H9 (cell line): ENCODE measurements around the gene MACROH2A1. TPM values are rescaled to one million over a fixed set of nuclear protein-coding genes. Genes with fewer than 3 reads are reported as not detected.

ENCODE experiments used
- DNase-seq: peaks from one replicate; pipeline ENCODE4 v3.0.0-alpha.2; 2017
- H2AFZ ChIP-seq: one replicate; pipeline ENCODE4 v1.6.1; 2013; ENCODE audit warnings: mild to moderate bottlenecking, low read length, control low read depth, moderate library complexity
- H2AK5ac ChIP-seq: 2 replicates; pipeline ENCODE4 v1.6.1; 2013; ENCODE audit warnings: low read length, control low read depth, mixed read lengths; ENCODE audit not compliant: insufficient read length
- H2BK120ac ChIP-seq: one replicate; pipeline ENCODE4 v1.6.1; 2013; ENCODE audit warnings: low read depth, mild to moderate bottlenecking, low read length, control low read depth, inconsistent platforms; ENCODE audit not compliant: poor library complexity, severe bottlenecking
- H2BK12ac ChIP-seq: 2 replicates; pipeline ENCODE4 v1.6.1; 2013; ENCODE audit warnings: low read length, control low read depth, mixed read lengths, low read depth; ENCODE audit not compliant: insufficient read length
- H2BK15ac ChIP-seq: 2 replicates; pipeline ENCODE4 v1.6.1; 2013; ENCODE audit warnings: low read depth, low read length, control low read depth
- H2BK20ac ChIP-seq: one replicate; pipeline ENCODE4 v1.6.1; 2013; ENCODE audit warnings: low read depth, mild to moderate bottlenecking, low read length, control low read depth, inconsistent platforms; ENCODE audit not compliant: poor library complexity, severe bottlenecking
- H2BK5ac ChIP-seq: 2 replicates; pipeline ENCODE4 v1.6.1; 2013; ENCODE audit warnings: low read length, control low read depth, mixed read lengths; ENCODE audit not compliant: insufficient read length
- H3K14ac ChIP-seq: 2 replicates; pipeline ENCODE4 v1.6.1; 2013; ENCODE audit warnings: low read length, control low read depth; ENCODE audit not compliant: insufficient read depth
- H3K18ac ChIP-seq: 2 replicates; pipeline ENCODE4 v1.6.1; 2013; ENCODE audit warnings: low read depth, mild to moderate bottlenecking, mixed read lengths, low read length, control low read depth; ENCODE audit not compliant: insufficient read length
- H3K23ac ChIP-seq: 2 replicates; pipeline ENCODE4 v1.6.1; 2013; ENCODE audit warnings: low read length, control low read depth, mixed read lengths, low read depth; ENCODE audit not compliant: insufficient read length
- H3K23me2 ChIP-seq: 2 replicates; pipeline ENCODE4 v1.6.1; 2013; ENCODE audit warnings: low read depth, mild to moderate bottlenecking, mixed read lengths, low read length, control low read depth; ENCODE audit not compliant: insufficient read length, poor library complexity, severe bottlenecking
- H3K27ac ChIP-seq: 2 replicates; pipeline ENCODE4 v1.5.1; 2013; ENCODE audit warnings: low read length, control low read depth, mixed read lengths, low read depth; ENCODE audit not compliant: insufficient read length
- H3K27me3 ChIP-seq: 2 replicates; pipeline ENCODE4 v1.6.1; 2013; ENCODE audit warnings: low read length, control low read depth, inconsistent platforms; ENCODE audit not compliant: insufficient read depth
- H3K4ac ChIP-seq: 2 replicates; pipeline ENCODE4 v1.6.1; 2013; ENCODE audit warnings: low read depth, mild to moderate bottlenecking, control low read depth, inconsistent platforms, low read length, moderate library complexity
- H3K4me1 ChIP-seq: 2 replicates; pipeline ENCODE4 v1.6.1; 2013; ENCODE audit warnings: low read length, control low read depth, inconsistent platforms; ENCODE audit not compliant: insufficient read depth
- H3K4me2 ChIP-seq: 2 replicates; pipeline ENCODE4 v1.6.1; 2013; ENCODE audit warnings: low read length, control low read depth, mixed read lengths; ENCODE audit not compliant: insufficient read length, insufficient read depth
- H3K56ac ChIP-seq: 2 replicates; pipeline ENCODE4 v1.6.1; 2013; ENCODE audit warnings: low read depth, mild to moderate bottlenecking, mixed read lengths, low read length, control low read depth; ENCODE audit not compliant: insufficient read length
- H3K79me1 ChIP-seq: 2 replicates; pipeline ENCODE4 v1.6.1; 2013; ENCODE audit warnings: low read depth, mild to moderate bottlenecking, moderate library complexity, low read length, control low read depth, inconsistent platforms; ENCODE audit not compliant: insufficient read depth, poor library complexity, severe bottlenecking
- H3K79me2 ChIP-seq: 2 replicates; pipeline ENCODE4 v1.6.1; 2013; ENCODE audit warnings: low read length, control low read depth, inconsistent platforms; ENCODE audit not compliant: insufficient read depth
- H3K9ac ChIP-seq: 2 replicates; pipeline ENCODE4 v1.6.1; 2013; ENCODE audit warnings: low read length, control low read depth, mixed read lengths; ENCODE audit not compliant: insufficient read length; ENCODE audit errors: extremely low read depth
- H3K9me3 ChIP-seq: one replicate; pipeline ENCODE4 v1.6.1; 2013; ENCODE audit warnings: low read depth, low read length, inconsistent platforms; ENCODE audit not compliant: control insufficient read depth
- H3T11ph ChIP-seq: one replicate; pipeline ENCODE4 v1.6.1; 2013; ENCODE audit warnings: mild to moderate bottlenecking, low read length, control low read depth, inconsistent platforms
- H4K20me1 ChIP-seq: one replicate; pipeline ENCODE4 v1.6.1; 2013; ENCODE audit not compliant: control insufficient read depth, insufficient read length, insufficient read depth
- H4K5ac ChIP-seq: 2 replicates; pipeline ENCODE4 v1.6.1; 2013; ENCODE audit warnings: low read depth, mild to moderate bottlenecking, mixed read lengths, low read length, control low read depth; ENCODE audit not compliant: insufficient read length
- H4K8ac ChIP-seq: replicated peaks from 2 replicates; pipeline ENCODE4 v1.6.1; 2013; ENCODE audit warnings: low read length, control low read depth, mixed read lengths, low read depth; ENCODE audit not compliant: insufficient read length
- H4K91ac ChIP-seq: 2 replicates; pipeline ENCODE4 v1.6.1; 2013; ENCODE audit warnings: low read depth, mild to moderate bottlenecking, moderate library complexity, mixed read lengths, low read length, control low read depth; ENCODE audit not compliant: insufficient read length
- H3K27ac Mint-ChIP-seq, 3 experiments: 2 replicates in 2 of 3; 3 replicates in 1 of 3; pipeline ENCODE4 v1.8.0; 2020 to 2021; ENCODE audit warnings: mixed read lengths in 3 of 3, mild to moderate bottlenecking in 1 of 3, moderate library complexity in 1 of 3
- H3K27me3 Mint-ChIP-seq: 2 replicates; pipeline ENCODE4 v1.8.0; 2021; ENCODE audit warnings: low read depth, mild to moderate bottlenecking, moderate library complexity, mixed read lengths
- H3K36me3 Mint-ChIP-seq, 3 experiments: 2 replicates in 2 of 3; 3 replicates in 1 of 3; pipeline ENCODE4 v1.8.0; 2020 to 2021; ENCODE audit warnings: low read depth in 3 of 3, mixed read lengths in 3 of 3; ENCODE audit not compliant: insufficient read depth in 1 of 3
- H3K4me1 Mint-ChIP-seq, 2 experiments: 2 replicates each; pipeline ENCODE4 v1.8.0; 2020; ENCODE audit warnings: mixed read lengths in 2 of 2
- H3K4me3 Mint-ChIP-seq, 2 experiments: 2 replicates in 1 of 2; 3 replicates in 1 of 2; pipeline ENCODE4 v1.8.0; 2020 to 2021; ENCODE audit warnings: mild to moderate bottlenecking in 2 of 2, mixed read lengths in 2 of 2, moderate library complexity in 1 of 2
- H3K9me3 Mint-ChIP-seq, 2 experiments: 2 replicates in 1 of 2; 3 replicates in 1 of 2; pipeline ENCODE4 v1.8.0; 2020; ENCODE audit warnings: mild to moderate bottlenecking in 2 of 2, mixed read lengths in 2 of 2, moderate library complexity in 1 of 2
- WGBS: extraction: QIAGEN DNeasy Blood & Tissue Kit; methylation state at CpG from one replicate; pipeline ENCODE4 v1.1.7; 2013; ENCODE audit warnings: missing lambda C conversion rate, low lambda C conversion rate, mixed read lengths; ENCODE audit not compliant: insufficient read length; ENCODE audit errors: extremely low coverage; 5-methylcytosine and 5-hydroxymethylcytosine counted together
- total RNA-seq: library from RNA; stranded (reverse); gene quantifications from 2 replicates; pipeline ENCODE4 v1.2.1, GENCODE V29; 2021
- TF ChIP-seq, protein P1 (sequence below): fragments of 200-600 bp; sonication (generic); conservative IDR thresholded peaks from 3 replicates; pipeline ENCODE4 v1.8.0; 2021; ENCODE audit warnings: antibody characterized with exemption, mild to moderate bottlenecking

The MACROH2A1 gene
- total RNA-seq, 1 experiment from 2014 or later, result 111 TPM

DNA sequence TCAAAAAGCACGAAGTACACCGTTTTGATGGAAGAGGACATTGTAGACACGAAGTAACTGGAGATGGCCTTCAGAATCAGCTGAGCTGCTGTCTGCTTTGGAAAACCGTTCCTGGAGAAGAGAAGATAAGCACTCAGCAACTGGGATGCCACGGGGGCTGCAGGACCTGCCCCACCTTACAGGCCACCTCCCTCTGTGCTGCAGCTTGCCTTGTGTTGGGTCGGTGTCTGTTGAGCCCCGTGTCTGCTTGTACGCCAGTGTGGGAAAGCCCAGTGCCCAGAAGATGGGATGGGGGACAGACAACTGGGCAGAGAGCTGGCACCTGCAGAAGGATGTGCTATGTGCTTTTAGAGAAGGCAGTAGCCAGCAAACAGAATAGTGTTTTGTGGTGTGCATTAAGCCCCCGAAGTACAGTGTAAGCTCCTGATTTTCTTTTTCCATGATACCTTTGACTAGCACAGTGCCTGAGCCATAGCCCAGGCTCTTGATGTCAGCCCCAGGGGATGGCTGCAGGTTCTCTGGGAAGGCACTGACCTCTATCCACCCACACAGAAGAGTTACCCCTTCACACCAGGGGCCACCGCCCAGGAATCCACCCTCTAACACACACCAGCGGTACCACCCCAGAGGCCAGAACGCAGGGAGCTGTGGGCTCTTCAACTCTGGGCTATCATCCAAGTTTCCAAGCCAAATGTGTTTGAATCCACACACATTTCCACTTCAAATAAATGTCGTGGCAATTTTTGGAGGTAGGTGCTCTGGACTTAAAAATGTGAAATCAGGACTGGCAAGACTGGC is 63.8 kb downstream of the MACROH2A1 start:
- no peak overlapping the region for H4K91ac ChIP-seq
- no peaks in the 10 kb centered on the region for H3K27me3 ChIP-seq
- no peak overlapping the region for H4K5ac ChIP-seq
- Mint-ChIP-seq H3K4me1 (peaks cover 0 to under 1% of the 10 kb centered on the region in 2 experiments; a peak in 1 of 4 replicates), H3K36me3 (peaks cover 0 to 27% (median 3%) of the 10 kb centered on the region in 3 experiments; a peak in 4 of 7 replicates), H3K9me3 (no peaks in the 10 kb centered on the region), H3K27me3 (no peaks in the 10 kb centered on the region), H3K27ac (peak overlapping the region in 1 of 3 experiments; percentile 14; a peak in 1 of 7 replicates), H3K4me3 (no peak overlapping the region)
- H3K27ac ChIP-seq, result no peak overlapping the region
- H3K79me2 ChIP-seq, result no peaks in the 10 kb centered on the region
- no peaks in the 10 kb centered on the region for H3K4me1 ChIP-seq
- H3K4me2 ChIP-seq, result no peak overlapping the region
- H3K23ac ChIP-seq, result no peak overlapping the region
- no peak overlapping the region for H2BK120ac ChIP-seq
- H2BK12ac ChIP-seq, result no peak overlapping the region
- H3T11ph ChIP-seq, result no peak overlapping the region
- H3K9ac ChIP-seq, result no peak overlapping the region
- no peak overlapping the region for H4K8ac ChIP-seq
- no peak overlapping the region for H3K4ac ChIP-seq
- TF ChIP-seq, protein P1, sequence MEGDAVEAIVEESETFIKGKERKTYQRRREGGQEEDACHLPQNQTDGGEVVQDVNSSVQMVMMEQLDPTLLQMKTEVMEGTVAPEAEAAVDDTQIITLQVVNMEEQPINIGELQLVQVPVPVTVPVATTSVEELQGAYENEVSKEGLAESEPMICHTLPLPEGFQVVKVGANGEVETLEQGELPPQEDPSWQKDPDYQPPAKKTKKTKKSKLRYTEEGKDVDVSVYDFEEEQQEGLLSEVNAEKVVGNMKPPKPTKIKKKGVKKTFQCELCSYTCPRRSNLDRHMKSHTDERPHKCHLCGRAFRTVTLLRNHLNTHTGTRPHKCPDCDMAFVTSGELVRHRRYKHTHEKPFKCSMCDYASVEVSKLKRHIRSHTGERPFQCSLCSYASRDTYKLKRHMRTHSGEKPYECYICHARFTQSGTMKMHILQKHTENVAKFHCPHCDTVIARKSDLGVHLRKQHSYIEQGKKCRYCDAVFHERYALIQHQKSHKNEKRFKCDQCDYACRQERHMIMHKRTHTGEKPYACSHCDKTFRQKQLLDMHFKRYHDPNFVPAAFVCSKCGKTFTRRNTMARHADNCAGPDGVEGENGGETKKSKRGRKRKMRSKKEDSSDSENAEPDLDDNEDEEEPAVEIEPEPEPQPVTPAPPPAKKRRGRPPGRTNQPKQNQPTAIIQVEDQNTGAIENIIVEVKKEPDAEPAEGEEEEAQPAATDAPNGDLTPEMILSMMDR, result no peak
- H2AK5ac ChIP-seq, result no peak overlapping the region
- no peak overlapping the region for H2BK5ac ChIP-seq
- no peaks in the 10 kb centered on the region for H3K9me3 ChIP-seq
- WGBS, result no CpG with 5 or more reads among the region's 13 CpGs
- no peaks in the 10 kb centered on the region for H4K20me1 ChIP-seq
- H3K56ac ChIP-seq, result no peak overlapping the region
- no peak overlapping the region for H2BK20ac ChIP-seq
- no peak overlapping the region for H3K14ac ChIP-seq
- no peak overlapping the region for H3K18ac ChIP-seq
- H3K79me1 ChIP-seq, result no peaks in the 10 kb centered on the region
- no peak overlapping the region for H2AFZ ChIP-seq
- H3K23me2 ChIP-seq, result no peaks in the 10 kb centered on the region
- no peak for DNase-seq
- no peak overlapping the region for H2BK15ac ChIP-seq
